ENCODE data around the gene OXGR1. TPM values are rescaled to one million over a fixed set of nuclear protein-coding genes. Genes with fewer than 3 reads are reported as not detected.

The OXGR1 gene
- total RNA-seq, 1 experiment from 2014 or later = not detected

GRCh38 chr13:97011446-97012131, 17.3 kb upstream of the OXGR1 start:
- in situ Hi-C loops (cut with HindIII; ENCODE audit: low sequenced_read_pairs) = no loop called here
- no peak for DNase-seq (ENCODE audit: low spot score)

- DNase-seq (ENCODE audit: low spot score) = no peak
- in situ Hi-C loops (cut with HindIII; ENCODE audit: low sequenced_read_pairs) = no loop called here
Measured at GRCh38 chr13:97008643-97009042, 14.4 kb upstream of the OXGR1 start.

- in situ Hi-C loops (cut with HindIII; ENCODE audit: low sequenced_read_pairs) = no loop called here
- no peak for DNase-seq (ENCODE audit: low spot score)
Measured at GRCh38 chr13:97005625-97006262, 11.5 kb upstream of the OXGR1 start.

- in situ Hi-C loops (cut with HindIII; ENCODE audit: low sequenced_read_pairs) = no loop called here
- no peak for DNase-seq (ENCODE audit: low spot score)
Measured at GRCh38 chr13:97004886-97005285, 10.6 kb upstream of the OXGR1 start.

- in situ Hi-C loops (cut with HindIII; ENCODE audit: low sequenced_read_pairs) = no loop called here
- DNase-seq (ENCODE audit: low spot score) = no peak
Measured at GRCh38 chr13:97004096-97004876, 10.0 kb upstream of the OXGR1 start.

GRCh38 chr13:97003071-97003470, 8.8 kb upstream of the OXGR1 start:
- in situ Hi-C loops (cut with HindIII; ENCODE audit: low sequenced_read_pairs) = no loop called here
- DNase-seq (ENCODE audit: low spot score) = no peak

GRCh38 chr13:97002581-97002980, 8.3 kb upstream of the OXGR1 start:
- no peak for DNase-seq (ENCODE audit: low spot score)
- in situ Hi-C loops (cut with HindIII; ENCODE audit: low sequenced_read_pairs) = no loop called here

- no peak for DNase-seq (ENCODE audit: low spot score)
- in situ Hi-C loops (cut with HindIII; ENCODE audit: low sequenced_read_pairs) = no loop called here
Measured at GRCh38 chr13:97001636-97002035, 7.4 kb upstream of the OXGR1 start.

- in situ Hi-C loops (cut with HindIII; ENCODE audit: low sequenced_read_pairs) = no loop called here
- no peak for DNase-seq (ENCODE audit: low spot score)
Measured at GRCh38 chr13:97000295-97000925, 6.1 kb upstream of the OXGR1 start.

- no peak for DNase-seq (ENCODE audit: low spot score)
- in situ Hi-C loops (cut with HindIII; ENCODE audit: low sequenced_read_pairs) = no loop called here
Measured at GRCh38 chr13:96999091-96999490, 4.8 kb upstream of the OXGR1 start.

GRCh38 chr13:96998051-96998450, 3.8 kb upstream of the OXGR1 start:
- in situ Hi-C loops (cut with HindIII; ENCODE audit: low sequenced_read_pairs) = no loop called here
- DNase-seq (ENCODE audit: low spot score) = no peak

- in situ Hi-C loops (cut with HindIII; ENCODE audit: low sequenced_read_pairs) = no loop called here
- DNase-seq (ENCODE audit: low spot score) = no peak
Measured at GRCh38 chr13:96996886-96997285, 2.6 kb upstream of the OXGR1 start.

- DNase-seq (ENCODE audit: low spot score) = no peak
- in situ Hi-C loops (cut with HindIII; ENCODE audit: low sequenced_read_pairs) = no loop called here
Measured at GRCh38 chr13:96996107-96996506, 1.8 kb upstream of the OXGR1 start.

- in situ Hi-C loops (cut with HindIII; ENCODE audit: low sequenced_read_pairs) = no loop called here
- no peak for DNase-seq (ENCODE audit: low spot score)
Measured at GRCh38 chr13:96994858-96995243, 575 bp upstream of the OXGR1 start.

- no peak for DNase-seq (ENCODE audit: low spot score)
Measured at GRCh38 chr13:96993634-96994016, 651 bp downstream of the OXGR1 start.

GRCh38 chr13:96992633-96993032, 1.6 kb downstream of the OXGR1 start:
- in situ Hi-C loops (cut with HindIII; ENCODE audit: low sequenced_read_pairs) = no loop called here
- no peak for DNase-seq (ENCODE audit: low spot score)

More at GRCh38 chr13:96993634-96994016, 651 bp downstream of the OXGR1 start:
- in situ Hi-C loops (cut with HindIII; ENCODE audit: low sequenced_read_pairs) = no loop called here

- DNase-seq (ENCODE audit: low spot score) = no peak
- in situ Hi-C loops (cut with HindIII; ENCODE audit: low sequenced_read_pairs) = no loop called here
Measured at GRCh38 chr13:96991072-96991471, 3.2 kb downstream of the OXGR1 start.

- DNase-seq (ENCODE audit: low spot score) = no peak
- in situ Hi-C loops (cut with HindIII; ENCODE audit: low sequenced_read_pairs) = no loop called here
Measured at GRCh38 chr13:96988441-96988840, 5.8 kb downstream of the OXGR1 start.

GRCh38 chr13:96984051-96984508, 10.2 kb downstream of the OXGR1 start:
- DNase-seq (ENCODE audit: low spot score) = no peak
- in situ Hi-C loops (cut with HindIII; ENCODE audit: low sequenced_read_pairs) = no loop called here

- no peak for DNase-seq (ENCODE audit: low spot score)
- in situ Hi-C loops (cut with HindIII; ENCODE audit: low sequenced_read_pairs) = no loop called here
Measured at GRCh38 chr13:96982672-96983071, 11.6 kb downstream of the OXGR1 start.

Measured in G401 (cell line).